ENCODE measurements around the gene RTN1. TPM values are rescaled to one million over a fixed set of nuclear protein-coding genes. Genes with fewer than 3 reads are reported as not detected.

The RTN1 gene
- total RNA-seq, 2 donors from 2014 or later = 1.5 to 4.3 TPM

GRCh38 chr14:59819446-59820088, 51.0 kb downstream of the RTN1 start:
- intact Hi-C loops (cut with DNase I, micrococcal nuclease) = no loop called here
- no peak for DNase-seq
- ATAC-seq = no peak

GRCh38 chr14:59816941-59817340, 53.6 kb downstream of the RTN1 start:
- DNase-seq = no peak
- intact Hi-C loops (cut with DNase I, micrococcal nuclease) = no loop called here
- no peak for ATAC-seq

GRCh38 chr14:59814988-59815387, 55.6 kb downstream of the RTN1 start:
- ATAC-seq = no peak
- DNase-seq = no peak
- intact Hi-C loops (cut with DNase I, micrococcal nuclease) = no loop called here

- intact Hi-C loops (cut with DNase I, micrococcal nuclease) = no loop called here
- DNase-seq = no peak
- no peak for ATAC-seq
These were observed 58.8 kb downstream of the RTN1 start for GRCh38 chr14:59811815-59812214.

- DNase-seq (no peak), ATAC-seq (no peak)
- intact Hi-C loops (cut with DNase I, micrococcal nuclease) = no loop called here
These were observed 59.5 kb downstream of the RTN1 start for GRCh38 chr14:59811073-59811472.

GRCh38 chr14:59803052-59803540, 67.5 kb downstream of the RTN1 start:
- ATAC-seq (no peak), DNase-seq (no peak)
- intact Hi-C loops (cut with DNase I, micrococcal nuclease) = no loop called here

- DNase-seq (no peak), ATAC-seq (no peak)
- intact Hi-C loops (cut with DNase I, micrococcal nuclease) = no loop called here
These were observed 82.4 kb downstream of the RTN1 start for GRCh38 chr14:59788176-59788575.

GRCh38 chr14:59787045-59787674, 83.4 kb downstream of the RTN1 start:
- intact Hi-C loops (cut with DNase I, micrococcal nuclease) = no loop called here
- no peak for DNase-seq
- no peak for ATAC-seq

GRCh38 chr14:59785629-59786028, 84.9 kb downstream of the RTN1 start:
- intact Hi-C loops (cut with DNase I, micrococcal nuclease) = no loop called here
- ATAC-seq (no peak), DNase-seq (no peak)

- ATAC-seq (no peak), DNase-seq (no peak)
- intact Hi-C loops (cut with DNase I, micrococcal nuclease) = no loop called here
These were observed 87.8 kb downstream of the RTN1 start for GRCh38 chr14:59782760-59783159.

- ATAC-seq = no peak
- intact Hi-C loops (cut with DNase I, micrococcal nuclease) = no loop called here
These were observed 93.5 kb downstream of the RTN1 start for GRCh38 chr14:59777006-59777579.

GRCh38 chr14:59776468-59776867, 94.1 kb downstream of the RTN1 start:
- DNase-seq (no peak), ATAC-seq (no peak)
- intact Hi-C loops (cut with DNase I, micrococcal nuclease) = no loop called here

More at GRCh38 chr14:59777006-59777579, 93.5 kb downstream of the RTN1 start:
- DNase-seq = no peak

GRCh38 chr14:59772233-59772632, 98.3 kb downstream of the RTN1 start:
- no peak for DNase-seq
- intact Hi-C loops (cut with DNase I, micrococcal nuclease) = no loop called here
- no peak for ATAC-seq

GRCh38 chr14:59771577-59771976, 99.0 kb downstream of the RTN1 start:
- no peak for ATAC-seq
- intact Hi-C loops (cut with DNase I, micrococcal nuclease) = no loop called here
- DNase-seq = no peak

- intact Hi-C loops (cut with DNase I, micrococcal nuclease) = no loop called here
- ATAC-seq (no peak), DNase-seq (no peak)
These were observed 101.0 kb downstream of the RTN1 start for GRCh38 chr14:59769586-59769985.

- intact Hi-C loops (cut with DNase I, micrococcal nuclease) = no loop called here
- DNase-seq (no peak), ATAC-seq (no peak)
These were observed 101.7 kb downstream of the RTN1 start for GRCh38 chr14:59768855-59769375.

- intact Hi-C loops (cut with DNase I, micrococcal nuclease) = no loop called here
- no peak for DNase-seq
- ATAC-seq = no peak
These were observed 108.7 kb downstream of the RTN1 start for GRCh38 chr14:59761851-59762250.

- intact Hi-C loops (cut with DNase I, micrococcal nuclease) = no loop called here
- ATAC-seq = no peak
- DNase-seq = no peak
These were observed 115.0 kb downstream of the RTN1 start for GRCh38 chr14:59755409-59756135.

GRCh38 chr14:59754256-59754655, 116.3 kb downstream of the RTN1 start:
- ATAC-seq (no peak), DNase-seq (no peak)
- intact Hi-C loops (cut with DNase I, micrococcal nuclease) = no loop called here

GRCh38 chr14:59753512-59753911, 117.1 kb downstream of the RTN1 start:
- intact Hi-C loops (cut with DNase I, micrococcal nuclease) = no loop called here
- ATAC-seq = no peak

More at GRCh38 chr14:59753512-59753911, 117.1 kb downstream of the RTN1 start:
- no peak for DNase-seq

Data from left colon (tissue), 2 donors.